ENCODE measurements around the gene MACROD2.

The MACROD2 gene

DNA sequence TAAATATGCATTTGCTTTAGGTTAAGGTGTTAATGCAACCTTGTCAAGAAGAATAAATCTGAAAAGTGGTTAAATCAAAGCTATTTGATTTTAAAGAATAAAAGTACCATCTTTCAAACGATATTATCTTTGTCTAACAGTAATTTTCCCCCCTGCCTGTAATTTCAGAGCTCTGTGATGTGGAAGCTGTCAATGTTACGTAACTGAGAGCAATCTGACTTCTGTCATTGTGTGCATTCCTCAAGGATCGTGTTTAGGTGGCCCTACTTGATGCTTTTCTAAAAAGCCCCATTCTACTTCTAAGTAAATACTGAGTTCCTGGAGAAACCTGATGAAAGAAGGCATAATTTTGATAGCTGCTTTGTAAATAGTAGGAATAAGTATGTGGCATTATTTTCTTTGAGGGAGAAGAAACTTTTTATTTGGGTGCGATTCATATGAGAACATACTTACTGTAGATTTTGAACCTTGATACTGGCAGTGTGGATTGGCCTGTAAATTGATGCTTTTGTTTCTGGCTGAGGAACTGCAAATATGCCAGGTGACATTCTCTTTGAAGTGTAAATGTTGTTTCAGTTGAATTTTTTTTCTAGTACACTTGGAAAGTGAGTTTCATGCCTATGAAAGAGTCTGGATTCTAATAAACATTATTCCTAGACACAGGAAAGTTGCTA, 871.7 kb downstream of the MACROD2 start:
- DNase-seq (ENCODE audit: low read depth): no peak

DNA sequence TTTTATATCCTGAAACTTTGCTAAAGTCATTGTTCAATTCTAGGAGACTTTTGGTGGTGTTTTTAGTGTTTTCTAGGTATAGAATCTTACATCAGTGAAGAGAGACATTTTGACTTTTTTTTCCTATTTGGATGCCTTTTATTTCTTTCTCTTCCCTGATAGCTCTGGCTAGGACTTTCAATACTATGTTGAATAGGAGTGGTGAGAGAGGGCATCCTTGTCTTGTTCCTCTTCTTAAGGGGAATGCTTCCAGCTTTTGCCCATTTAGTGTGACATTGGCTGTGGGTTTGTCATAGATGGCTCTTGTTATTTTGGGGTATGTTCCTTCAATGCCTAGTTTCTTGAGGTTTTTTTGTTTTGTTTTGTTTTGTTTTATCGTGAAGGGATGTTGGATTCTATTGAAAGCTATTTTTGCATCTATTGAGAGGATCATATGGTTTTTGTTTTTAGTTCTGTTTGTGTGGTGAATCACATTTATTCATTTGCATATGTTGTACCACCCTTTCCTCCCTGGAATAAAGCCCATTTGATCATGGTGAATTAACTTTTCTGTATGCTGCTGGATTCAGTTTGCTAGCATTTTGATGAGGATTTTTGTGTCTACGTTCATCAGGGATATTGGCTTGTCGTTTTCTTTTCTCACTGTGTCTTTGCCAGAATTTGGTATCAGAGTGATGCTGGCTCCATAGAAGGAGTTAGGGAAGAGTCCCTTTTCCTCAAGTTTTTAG, 882.1 kb downstream of the MACROD2 start:
- no peak for DNase-seq (ENCODE audit: low read depth)

DNA sequence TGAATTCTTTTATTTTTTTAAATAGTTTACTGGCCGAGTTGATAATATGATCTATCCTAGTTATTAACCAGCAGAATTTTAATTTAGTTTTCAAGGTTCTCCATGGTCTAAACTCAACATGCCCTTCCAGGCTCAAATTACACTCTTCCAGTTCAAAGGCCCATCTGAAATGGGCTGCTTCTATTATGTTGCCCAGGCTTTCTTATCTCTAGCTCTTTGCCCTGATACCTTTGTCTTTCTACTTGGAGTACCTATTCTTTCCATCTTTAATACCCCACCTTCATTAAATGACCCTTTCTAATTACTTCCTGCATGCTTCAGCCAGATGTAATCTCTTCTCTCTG, 883.3 kb downstream of the MACROD2 start:
- DNase-seq (ENCODE audit: low read depth): no peak

DNA sequence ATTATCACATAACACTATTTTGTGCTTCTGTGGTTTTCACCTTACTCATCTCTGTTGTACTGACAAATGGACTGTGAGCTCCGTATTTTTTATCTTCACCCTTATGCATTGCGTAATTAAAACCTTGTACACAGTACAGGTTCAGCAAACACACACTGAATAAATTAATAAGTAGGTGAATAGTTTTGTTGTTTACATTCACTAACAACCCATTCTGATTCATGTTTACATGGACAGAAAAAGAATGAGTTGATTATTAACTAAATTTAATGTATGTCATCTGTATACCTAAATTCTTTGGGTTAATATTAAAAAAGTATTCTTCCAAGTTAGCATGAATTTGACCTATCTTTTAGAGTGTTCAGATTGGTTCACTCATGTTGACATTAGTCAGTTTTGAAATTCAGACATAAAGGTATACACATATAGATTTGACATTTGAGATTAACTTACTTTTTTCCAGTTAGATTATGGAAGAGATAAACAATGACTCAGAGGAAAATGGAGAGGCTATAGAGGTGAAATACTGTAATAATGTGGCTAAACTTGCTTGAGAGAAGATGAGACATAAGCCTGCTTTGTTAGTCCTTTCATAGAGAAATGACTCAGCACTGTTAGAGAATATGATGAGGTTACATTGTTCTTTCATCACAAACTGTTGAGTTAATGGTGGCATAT, 883.8 kb downstream of the MACROD2 start:
- peak; percentile 65 for DNase-seq (ENCODE audit: low read depth)

DNA sequence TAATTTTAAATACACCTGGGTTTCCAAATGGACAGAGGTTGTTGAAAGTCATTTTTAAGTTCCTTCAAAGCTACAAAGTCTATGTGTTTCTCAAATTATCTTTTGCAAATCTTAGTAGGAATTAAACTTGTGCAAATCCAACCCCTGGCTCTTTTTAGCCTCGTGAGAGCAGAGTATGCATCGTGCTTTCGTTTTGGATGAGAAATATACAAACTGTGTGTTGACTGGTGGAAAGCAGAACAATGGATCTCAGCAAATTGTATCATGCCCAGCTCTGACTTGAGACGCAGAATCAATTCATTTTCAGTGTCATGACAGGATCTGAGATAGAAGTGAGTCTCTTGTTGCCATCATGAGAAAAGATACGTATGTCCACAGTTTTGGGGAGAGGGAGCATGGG, 884.5 kb downstream of the MACROD2 start:
- no peak for DNase-seq (ENCODE audit: low read depth)

DNA sequence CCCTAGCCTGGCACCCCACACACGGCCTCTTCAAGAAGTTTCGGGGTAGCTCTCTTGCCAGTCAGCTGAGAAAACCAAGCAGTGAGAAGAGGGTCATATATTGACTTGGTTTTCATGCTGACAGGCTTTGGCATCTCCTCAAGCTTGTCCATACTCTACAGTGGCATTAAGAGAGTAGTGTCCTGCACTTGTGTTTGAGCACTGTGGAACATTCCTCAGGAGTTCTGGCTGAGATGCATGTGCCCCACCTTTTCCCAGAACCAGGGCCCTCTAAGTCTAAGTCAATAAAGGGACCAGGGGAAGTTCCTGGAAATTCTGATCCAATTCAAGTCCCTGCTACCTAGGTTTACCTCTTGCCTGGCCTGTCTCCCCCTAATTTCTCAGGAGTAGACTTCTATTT, 886.2 kb downstream of the MACROD2 start:
- DNase-seq (ENCODE audit: low read depth): no peak

DNA sequence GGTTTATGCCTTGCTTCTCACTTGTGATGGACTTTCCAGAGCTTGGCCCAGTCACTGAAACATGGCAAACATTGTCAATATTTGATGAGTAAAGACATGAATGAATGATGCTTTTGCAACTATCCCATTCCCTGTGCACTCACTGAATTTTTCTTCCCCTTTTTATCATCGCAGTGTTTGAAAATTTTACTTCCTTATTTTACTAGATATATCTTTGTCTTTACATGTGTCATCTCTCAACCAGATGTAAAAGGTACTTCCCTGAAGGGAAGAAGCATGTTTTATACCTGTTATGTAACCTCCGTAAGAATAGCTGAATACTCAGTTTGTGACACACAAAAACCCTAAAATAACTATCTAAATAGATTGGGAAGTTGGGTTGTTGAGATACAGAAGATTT, 886.8 kb downstream of the MACROD2 start:
- DNase-seq (ENCODE audit: low read depth): no peak

DNA sequence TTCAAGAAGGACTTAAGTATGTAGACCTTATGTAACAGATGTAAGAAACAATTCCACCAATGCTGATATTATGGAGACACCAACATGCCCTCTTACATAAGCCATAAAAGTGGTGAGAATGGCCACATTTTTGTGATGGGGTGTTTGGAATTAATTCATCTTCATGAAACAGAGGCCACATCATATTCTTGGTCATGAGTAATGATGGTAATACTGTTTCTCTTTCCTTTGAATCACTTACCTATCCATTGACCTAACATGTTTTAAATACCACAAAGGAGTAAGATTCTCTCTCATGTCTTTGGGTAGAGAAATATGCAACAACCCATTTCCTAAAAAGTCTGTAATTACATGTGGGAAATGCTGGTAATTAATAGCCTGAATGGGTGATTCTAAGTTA, 887.5 kb downstream of the MACROD2 start:
- no peak for DNase-seq (ENCODE audit: low read depth)

DNA sequence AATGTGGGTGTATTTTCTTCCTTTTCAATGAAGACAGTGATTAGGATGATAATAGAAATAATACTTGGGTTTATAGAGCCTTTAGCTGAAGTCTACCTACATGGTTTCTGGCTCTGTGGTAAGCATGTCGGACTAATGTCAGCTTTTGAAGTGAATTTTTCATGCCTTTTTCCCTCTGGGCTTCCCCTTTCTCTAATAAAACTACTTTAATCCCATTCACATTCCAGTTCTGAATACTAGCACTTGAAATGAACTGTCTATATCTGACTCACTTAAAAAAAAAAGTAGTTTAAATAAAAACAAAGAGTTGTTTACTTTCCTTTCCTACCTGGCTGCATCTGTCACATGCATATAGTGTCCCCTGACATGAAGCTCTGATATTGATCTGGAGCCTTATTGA, 888.0 kb downstream of the MACROD2 start:
- no peak for DNase-seq (ENCODE audit: low read depth)

DNA sequence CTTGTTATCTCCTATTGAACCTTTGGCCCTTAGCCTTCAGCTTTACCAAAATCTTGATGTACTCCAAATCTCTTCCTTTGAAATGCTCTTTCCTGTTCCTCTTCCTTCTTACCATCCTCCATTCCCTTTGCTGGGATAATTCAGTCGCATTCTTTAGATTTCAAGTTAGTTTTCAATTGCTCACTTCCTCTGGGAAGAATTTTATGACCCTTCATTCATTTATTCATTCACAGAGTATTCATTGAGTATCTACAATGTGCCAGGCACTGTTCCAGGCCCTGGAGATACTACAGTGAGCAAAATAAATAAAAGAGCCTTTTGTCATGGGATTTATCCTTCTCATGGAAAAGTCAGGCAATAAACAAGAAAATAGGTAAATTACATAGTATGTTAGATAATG, 890.3 kb downstream of the MACROD2 start:
- no peak for DNase-seq (ENCODE audit: low read depth)

DNA sequence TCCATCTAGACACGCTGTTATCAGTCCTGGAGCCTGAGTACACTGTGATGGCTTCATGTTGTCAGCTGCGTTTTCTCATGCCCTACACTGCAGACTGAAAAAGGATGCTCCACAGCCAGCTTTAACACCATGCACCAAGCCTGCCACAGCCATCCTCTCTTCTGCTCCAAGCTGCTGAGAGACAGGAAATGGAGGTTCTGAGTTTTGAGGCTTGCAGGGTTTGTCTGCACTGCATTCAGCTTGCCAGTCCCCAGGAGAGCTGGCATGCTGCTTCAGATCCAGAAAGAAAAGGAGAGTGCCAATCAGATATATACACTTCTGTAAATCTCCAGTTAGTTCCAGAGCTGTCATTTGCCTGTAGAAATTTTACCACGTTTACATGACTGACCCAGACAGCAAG, 892.8 kb downstream of the MACROD2 start:
- no peak for DNase-seq (ENCODE audit: low read depth)

DNA sequence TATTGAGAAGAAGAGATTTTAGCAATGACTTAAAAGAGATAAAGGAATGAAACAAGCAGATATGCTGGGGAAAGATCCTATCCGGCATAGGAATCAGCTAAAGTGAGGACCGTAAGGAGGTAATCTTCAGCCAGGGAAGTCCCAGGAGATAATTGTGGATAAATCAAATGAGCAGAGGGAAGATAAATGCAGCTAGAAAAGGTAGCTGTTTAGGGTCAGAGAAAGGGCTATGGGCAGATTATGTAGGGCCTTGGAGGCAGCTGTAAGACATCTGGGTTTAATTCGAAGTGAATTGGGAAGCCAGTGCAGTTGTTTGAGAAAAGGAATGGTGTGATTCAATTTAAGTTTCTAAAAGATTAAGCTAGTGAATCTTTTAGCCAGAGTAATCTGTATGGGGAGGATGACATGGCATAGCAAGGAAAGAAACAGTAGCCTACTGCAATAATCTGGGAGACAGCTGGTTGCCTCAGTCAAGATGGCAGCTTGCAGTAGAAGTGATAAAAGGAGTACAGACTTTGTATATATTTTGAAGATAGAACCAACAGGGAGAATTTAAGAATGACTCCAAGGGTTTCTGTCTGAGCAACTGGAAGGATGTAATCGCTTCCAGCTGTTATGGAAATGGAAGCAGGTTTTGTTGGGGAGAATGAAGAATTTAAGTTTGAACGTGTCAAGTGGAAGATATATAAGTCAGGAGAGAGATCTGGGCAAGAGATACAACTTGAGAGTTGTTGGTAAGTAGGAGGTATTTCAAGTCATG, 894.4 kb downstream of the MACROD2 start:
- no peak for DNase-seq (ENCODE audit: low read depth)

DNA sequence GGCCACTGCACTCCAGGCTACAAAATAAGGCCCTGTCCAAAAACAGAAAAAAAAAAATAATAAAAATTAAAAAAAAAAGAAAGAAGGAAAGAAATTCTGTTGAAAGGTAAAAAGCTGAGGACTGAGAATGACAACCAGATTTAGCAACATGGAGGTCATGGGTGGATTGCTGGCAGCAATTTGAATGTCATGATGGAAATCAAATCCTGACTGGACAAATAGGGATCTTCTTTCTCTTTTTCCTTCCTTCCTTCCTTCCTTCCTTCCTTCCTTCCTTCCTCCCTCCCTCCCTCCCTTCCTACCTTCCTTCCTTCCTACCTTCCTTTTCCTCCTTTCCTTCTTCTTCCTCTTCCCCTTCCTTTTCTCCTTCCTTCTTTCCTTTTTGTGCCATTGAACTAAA, 895.4 kb downstream of the MACROD2 start:
- no peak for DNase-seq (ENCODE audit: low read depth)

DNA sequence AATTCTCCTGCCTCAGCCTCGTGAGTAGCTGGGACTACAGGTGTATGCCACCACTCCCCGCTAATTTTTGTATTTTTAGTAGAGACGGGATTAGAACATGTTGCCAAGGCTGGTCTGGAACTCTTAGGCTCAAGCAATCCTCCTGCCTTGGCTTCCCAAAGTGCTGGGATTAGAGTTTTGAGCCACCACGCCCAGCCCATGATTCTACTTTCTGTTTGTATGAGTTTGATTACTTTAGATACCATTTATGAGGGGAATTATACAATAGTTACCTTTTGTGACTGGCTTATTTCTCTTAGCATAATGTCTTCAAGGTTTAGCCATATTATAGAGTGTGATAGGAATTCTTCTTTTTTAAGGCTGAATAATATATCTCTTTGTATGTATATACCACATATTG, 897.5 kb downstream of the MACROD2 start:
- DNase-seq (ENCODE audit: low read depth): no peak

DNA sequence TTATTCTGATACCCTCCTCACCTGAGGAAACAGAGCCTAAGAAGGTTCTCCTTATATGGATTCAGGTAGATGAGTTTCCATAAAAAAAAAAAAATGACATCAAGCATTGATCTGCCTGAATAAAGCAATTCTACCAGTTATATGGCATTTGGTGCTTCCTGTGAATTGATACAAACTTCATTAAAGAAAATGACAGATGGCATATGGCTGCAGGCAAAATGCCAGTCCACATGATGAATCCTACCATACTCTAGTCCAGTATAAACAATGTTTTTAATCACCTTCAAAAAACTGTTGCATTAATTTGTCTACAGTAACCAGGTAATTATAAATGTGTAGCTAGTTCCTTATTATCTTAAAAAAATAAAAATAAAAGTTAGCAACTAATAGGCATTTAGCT, 901.3 kb downstream of the MACROD2 start:
- DNase-seq (ENCODE audit: low read depth): no peak

DNA sequence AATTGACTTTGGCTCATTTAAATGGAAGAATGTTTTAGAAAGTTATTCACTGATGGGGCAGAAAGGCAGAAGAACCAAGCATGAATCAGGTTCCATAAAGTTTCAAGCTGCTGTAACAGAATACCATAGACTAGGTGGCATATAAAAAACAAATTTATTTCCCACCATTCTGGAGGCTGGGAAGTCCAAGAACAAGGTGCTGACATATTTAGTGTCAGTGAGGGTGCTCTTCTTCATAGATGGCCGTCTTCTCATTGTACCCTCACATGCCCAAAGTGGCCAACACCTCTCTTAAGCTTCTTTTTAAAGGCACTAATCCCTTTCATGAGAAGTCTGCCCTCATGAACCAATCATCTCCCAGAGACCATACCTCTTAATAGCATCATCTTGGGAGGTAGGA, 902.3 kb downstream of the MACROD2 start:
- no peak for DNase-seq (ENCODE audit: low read depth)

DNA sequence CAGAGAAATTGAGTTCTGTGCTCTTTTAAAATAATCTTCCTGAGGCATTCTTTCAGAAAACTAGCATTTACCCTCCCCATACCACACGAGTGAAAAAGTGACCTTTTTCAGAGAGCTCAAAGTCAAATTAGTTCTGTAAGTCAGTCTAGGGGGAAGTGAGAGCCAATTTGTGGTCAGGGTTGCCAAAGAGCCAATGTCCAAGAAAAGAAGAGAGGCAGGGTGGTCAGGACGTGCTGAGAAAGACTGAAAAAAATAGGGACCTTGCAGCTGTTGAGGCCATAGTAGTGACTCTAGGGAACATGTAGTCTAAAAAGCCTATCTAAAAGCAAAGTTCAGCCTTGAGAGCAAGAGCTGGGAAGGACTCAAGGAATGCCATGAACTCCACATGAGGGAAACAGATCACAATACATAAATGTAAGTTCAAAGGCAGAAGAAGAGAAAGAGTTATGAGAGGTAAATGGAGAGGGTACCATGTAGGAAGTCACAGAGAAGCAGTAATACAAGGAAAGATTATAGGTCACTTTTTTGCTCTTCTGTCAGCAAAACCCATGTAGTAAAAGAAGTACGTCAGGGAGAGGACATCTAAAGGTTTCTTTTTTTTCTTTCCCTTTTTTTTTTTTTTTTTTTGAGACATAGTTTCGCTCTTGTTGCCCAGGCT, 907.2 kb downstream of the MACROD2 start:
- DNase-seq (ENCODE audit: low read depth): no peak

DNA sequence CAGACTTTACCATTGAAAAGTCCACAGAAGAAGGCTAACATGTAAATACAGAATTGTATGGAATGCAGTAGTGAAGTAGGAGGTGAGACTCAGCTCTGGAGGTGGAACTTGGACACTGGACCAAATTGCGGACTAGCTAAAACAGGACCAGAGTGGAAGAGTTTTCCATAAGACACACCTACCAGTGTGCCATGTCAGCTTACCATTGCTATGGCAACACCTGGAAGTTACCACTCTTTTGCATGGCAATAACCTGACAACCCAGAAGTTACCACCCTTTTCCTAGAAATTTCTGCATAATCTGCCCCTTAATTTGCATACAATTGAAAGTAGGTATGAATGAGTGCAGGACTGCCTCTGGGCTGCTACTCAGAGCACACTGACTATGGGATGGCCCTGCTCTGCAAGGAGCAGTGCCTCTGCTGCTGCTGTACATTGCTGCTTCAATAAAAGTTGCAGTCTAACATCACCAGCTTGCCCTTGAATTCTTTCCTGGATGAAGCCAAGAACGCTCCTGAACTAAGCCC, 911.7 kb downstream of the MACROD2 start:
- no peak for DNase-seq (ENCODE audit: low read depth)

DNA sequence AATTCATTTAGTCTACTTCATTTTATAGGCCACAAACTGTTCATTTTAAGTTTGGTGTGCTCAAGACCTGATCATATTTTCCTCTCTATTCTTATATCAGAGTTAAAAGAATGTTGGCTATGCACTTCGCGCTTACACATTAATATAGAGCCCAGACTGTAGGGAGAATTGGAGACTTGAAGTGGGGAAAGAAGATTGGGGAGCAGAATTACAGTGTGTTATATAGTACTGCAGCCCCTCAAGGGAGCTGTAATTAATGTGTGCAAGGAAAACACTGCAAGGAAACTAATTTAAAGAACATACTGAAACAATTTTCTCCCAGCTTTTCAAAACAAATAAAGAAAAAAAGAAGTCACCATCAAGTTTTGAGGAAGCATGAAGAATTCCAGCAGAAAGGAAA, 914.8 kb downstream of the MACROD2 start:
- DNase-seq (ENCODE audit: low read depth): no peak

DNA sequence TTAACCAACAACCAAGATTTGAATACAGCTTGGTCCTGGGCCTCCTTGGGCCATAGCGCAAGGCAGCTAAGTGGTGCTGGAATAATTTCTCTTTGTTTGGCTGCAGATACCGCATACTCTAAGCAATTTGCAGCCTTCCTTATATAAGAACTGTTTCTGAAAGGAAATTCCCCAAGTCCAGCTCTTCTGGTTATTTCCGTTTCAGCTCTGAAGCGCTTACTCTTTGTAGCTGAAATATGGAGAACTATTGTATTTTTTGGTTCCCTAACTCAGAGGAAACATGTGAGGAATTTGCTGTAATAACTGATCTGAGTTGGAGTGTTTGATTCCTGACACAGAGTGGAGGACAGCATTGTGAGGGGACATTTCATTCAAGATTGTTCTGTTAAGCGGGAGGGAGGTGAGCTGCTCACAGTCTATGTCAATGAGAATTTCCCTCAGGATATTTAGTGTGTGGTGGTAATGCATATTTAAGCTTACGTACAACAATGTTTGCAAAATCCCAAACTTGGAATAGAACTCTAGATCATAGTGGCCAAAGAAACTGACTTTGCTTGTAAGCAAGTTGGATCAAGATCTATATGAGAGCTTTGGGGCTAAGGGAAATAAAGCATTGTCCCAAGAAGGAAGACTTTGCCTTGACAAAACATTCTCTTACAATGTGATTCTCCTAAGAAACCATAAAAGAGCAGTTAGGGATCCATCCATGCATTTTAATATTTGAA, 918.7 kb downstream of the MACROD2 start:
- DNase-seq (ENCODE audit: low read depth): no peak

DNA sequence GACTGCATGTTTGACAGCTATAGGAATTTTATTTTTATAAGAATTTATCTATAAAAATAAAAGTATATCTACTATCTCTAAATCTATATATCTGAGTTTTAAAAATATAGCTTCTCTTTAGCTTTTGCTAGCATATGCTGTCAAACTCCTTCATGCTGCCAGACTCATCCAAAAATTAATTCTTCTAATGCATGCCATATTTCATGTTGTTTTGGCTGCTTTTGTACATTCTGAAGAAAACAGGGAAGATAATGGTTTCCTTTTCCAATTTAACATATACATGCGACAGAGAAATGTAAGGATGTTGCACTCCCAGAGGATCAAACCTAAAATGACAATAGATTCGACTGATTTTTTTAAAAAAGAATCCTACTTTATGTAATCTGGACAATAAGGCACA, 919.3 kb downstream of the MACROD2 start:
- DNase-seq (ENCODE audit: low read depth): no peak

Data from iris pigment epithelial cell (primary cell).